BLaER1 treated with 17β-estradiol and CSF1 and Interleukin-3, amounts not matched to agents 10 nM and 100 nM (cell line): ENCODE measurements around the gene CYB5RL.

Source experiments
- H3K27ac ChIP-seq, 11 experiments: shearing (Covaris generic); formaldehyde crosslinking; 2 replicates each; pipeline ENCODE4 v1.8.1; 2022
- H3K27me3 ChIP-seq, 11 experiments: shearing (Covaris generic); formaldehyde crosslinking; 2 replicates each; pipeline ENCODE4 v1.8.1; 2022
- H3K36me3 ChIP-seq, 11 experiments: shearing (Covaris generic); formaldehyde crosslinking; 2 replicates each; pipeline ENCODE4 v1.8.1; 2022
- H3K4me1 ChIP-seq, 10 experiments: shearing (Covaris generic); formaldehyde crosslinking; 2 replicates each; pipeline ENCODE4 v1.8.1; 2022
- H3K4me2 ChIP-seq, 11 experiments: shearing (Covaris generic); formaldehyde crosslinking; 2 replicates each; pipeline ENCODE4 v1.8.1; 2022
- H3K4me3 ChIP-seq, 10 experiments: shearing (Covaris generic); formaldehyde crosslinking; 2 replicates each; pipeline ENCODE4 v1.8.1; 2022
- H3K9ac ChIP-seq, 11 experiments: shearing (Covaris generic); formaldehyde crosslinking; 2 replicates each; pipeline ENCODE4 v1.8.1; 2022
- H3K9me3 ChIP-seq, 11 experiments: shearing (Covaris generic); formaldehyde crosslinking; replicated peaks in 1 of 11; 2 replicates each; pipeline ENCODE4 v1.8.1; 2022
- H4K20me1 ChIP-seq, 11 experiments: shearing (Covaris generic); formaldehyde crosslinking; 2 replicates each; pipeline ENCODE4 v1.8.1; 2022
- Cebpa-rat ChIP-seq, 11 experiments: shearing (Covaris generic); IDR thresholded peaks; 2 replicates each; pipeline ENCODE4 v1.8.1; 2022

The CYB5RL gene

GRCh38 chr1:54224233-54224632, 24.4 kb upstream of the CYB5RL start:
- TF ChIP-seq Cebpa-rat (IDR thresholded peaks at IDR 0.05): no peak
- peaks cover 11 to 82% (median 56%) of the 10 kb centered on the region in 11 experiments; a peak in 21 of 22 replicates for H3K36me3 ChIP-seq

GRCh38 chr1:54223441-54224202, 23.8 kb upstream of the CYB5RL start:
- H3K4me1 ChIP-seq: peaks cover 34 to 54% (median 47%) of the 10 kb centered on the region in 10 experiments
- H3K4me3 ChIP-seq: no peak overlapping the region
- H3K36me3 ChIP-seq: peaks cover 14 to 82% (median 62%) of the 10 kb centered on the region in 11 experiments
- peaks cover 0 to 76% (median 37%) of the 10 kb centered on the region in 11 experiments; a peak in 18 of 22 replicates for H4K20me1 ChIP-seq
- no peak overlapping the region; a peak in 1 of 22 replicates for H3K27ac ChIP-seq
- H3K27me3 ChIP-seq: no peaks in the 10 kb centered on the region
- no peak overlapping the region for H3K9ac ChIP-seq
- H3K4me2 ChIP-seq: no peak overlapping the region
- no peak for TF ChIP-seq Cebpa-rat (IDR thresholded peaks at IDR 0.05)
- no peaks in the 10 kb centered on the region for H3K9me3 ChIP-seq

More at GRCh38 chr1:54224233-54224632, 24.4 kb upstream of the CYB5RL start:
- no peaks in the 10 kb centered on the region for H3K27me3 ChIP-seq
- H3K4me3 ChIP-seq: no peak overlapping the region
- H3K9me3 ChIP-seq: no peaks in the 10 kb centered on the region
- no peak overlapping the region for H3K4me2 ChIP-seq
- no peak overlapping the region for H3K9ac ChIP-seq
- H3K4me1 ChIP-seq: peaks cover 36 to 54% (median 47%) of the 10 kb centered on the region in 10 experiments
- H4K20me1 ChIP-seq: peaks cover 0 to 76% (median 33%) of the 10 kb centered on the region in 11 experiments; a peak in 18 of 22 replicates
- no peak overlapping the region for H3K27ac ChIP-seq

- Histone ChIP-seq H3K36me3 (peaks cover 17 to 85% (median 67%) of the 10 kb centered on the region in 11 experiments), H3K4me1 (peaks cover 29 to 49% (median 38%) of the 10 kb centered on the region in 10 experiments), H3K9me3 (no peaks in the 10 kb centered on the region), H3K4me3 (no peak overlapping the region), H3K27me3 (no peaks in the 10 kb centered on the region), H3K27ac (no peak overlapping the region), H4K20me1 (peaks cover 0 to 77% (median 45%) of the 10 kb centered on the region in 11 experiments; a peak in 18 of 22 replicates), H3K9ac (no peak overlapping the region), H3K4me2 (no peak overlapping the region)
- no peak for TF ChIP-seq Cebpa-rat (IDR thresholded peaks at IDR 0.05)
Measured at GRCh38 chr1:54222711-54223110, 22.9 kb upstream of the CYB5RL start.

DNA sequence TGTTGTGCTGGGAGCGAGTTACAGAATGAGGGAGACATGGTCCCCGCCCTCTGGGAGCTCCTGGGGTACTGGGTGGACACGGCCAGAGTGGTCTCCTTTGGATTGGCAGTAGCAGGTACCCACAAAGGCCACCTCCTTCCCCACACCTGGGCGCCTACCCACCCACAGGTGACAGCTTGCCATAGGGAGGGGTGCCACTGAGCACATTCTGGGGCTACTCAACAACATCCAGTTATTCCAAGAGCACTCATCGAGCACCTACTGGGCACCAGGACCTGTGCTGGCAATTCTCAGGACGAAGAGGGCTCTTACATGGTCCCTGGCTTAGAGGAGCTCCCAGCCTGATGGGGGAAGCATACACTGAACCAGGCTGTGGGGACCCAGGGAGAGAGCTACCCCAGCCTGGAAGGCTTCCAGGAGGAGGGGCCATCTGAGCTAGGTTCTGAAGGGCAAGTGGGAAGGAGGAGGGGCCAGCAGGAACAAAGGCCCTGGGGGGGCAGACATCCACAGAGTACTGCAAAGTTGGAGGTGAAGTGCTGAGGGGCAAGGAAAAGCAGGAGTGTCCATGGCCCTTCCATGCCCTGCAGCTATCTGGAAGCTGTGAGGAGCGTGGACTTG, 22.1 kb upstream of the CYB5RL start:
- Histone ChIP-seq H3K4me2 (no peak overlapping the region), H3K9me3 (no peaks in the 10 kb centered on the region), H3K9ac (no peak overlapping the region), H3K27ac (no peak overlapping the region), H3K4me1 (peaks cover 24 to 41% (median 31%) of the 10 kb centered on the region in 10 experiments), H4K20me1 (peaks cover 0 to 76% (median 52%) of the 10 kb centered on the region in 11 experiments; a peak in 17 of 22 replicates), H3K27me3 (no peaks in the 10 kb centered on the region), H3K36me3 (peaks cover 24 to 93% (median 74%) of the 10 kb centered on the region in 11 experiments), H3K4me3 (no peak overlapping the region)
- no peak for TF ChIP-seq Cebpa-rat (IDR thresholded peaks at IDR 0.05)

- Histone ChIP-seq H4K20me1 (peaks cover 0 to 82% (median 57%) of the 10 kb centered on the region in 11 experiments; a peak in 17 of 22 replicates), H3K36me3 (peaks cover 31 to 100% (median 81%) of the 10 kb centered on the region in 11 experiments), H3K9ac (no peak overlapping the region), H3K4me2 (peak overlapping the region in 10 of 11 experiments; percentile 27 to 69 (median 53); a peak in 17 of 22 replicates), H3K27ac (peak overlapping the region in 6 of 11 experiments; percentile 12 to 60 (median 40); a peak in 3 of 22 replicates), H3K9me3 (no peaks in the 10 kb centered on the region), H3K4me1 (peaks cover 24 to 35% (median 30%) of the 10 kb centered on the region in 10 experiments), H3K27me3 (no peaks in the 10 kb centered on the region), H3K4me3 (no peak overlapping the region)
- no peak for TF ChIP-seq Cebpa-rat (IDR thresholded peaks at IDR 0.05)
Measured at GRCh38 chr1:54221113-54221834, 21.4 kb upstream of the CYB5RL start.

DNA sequence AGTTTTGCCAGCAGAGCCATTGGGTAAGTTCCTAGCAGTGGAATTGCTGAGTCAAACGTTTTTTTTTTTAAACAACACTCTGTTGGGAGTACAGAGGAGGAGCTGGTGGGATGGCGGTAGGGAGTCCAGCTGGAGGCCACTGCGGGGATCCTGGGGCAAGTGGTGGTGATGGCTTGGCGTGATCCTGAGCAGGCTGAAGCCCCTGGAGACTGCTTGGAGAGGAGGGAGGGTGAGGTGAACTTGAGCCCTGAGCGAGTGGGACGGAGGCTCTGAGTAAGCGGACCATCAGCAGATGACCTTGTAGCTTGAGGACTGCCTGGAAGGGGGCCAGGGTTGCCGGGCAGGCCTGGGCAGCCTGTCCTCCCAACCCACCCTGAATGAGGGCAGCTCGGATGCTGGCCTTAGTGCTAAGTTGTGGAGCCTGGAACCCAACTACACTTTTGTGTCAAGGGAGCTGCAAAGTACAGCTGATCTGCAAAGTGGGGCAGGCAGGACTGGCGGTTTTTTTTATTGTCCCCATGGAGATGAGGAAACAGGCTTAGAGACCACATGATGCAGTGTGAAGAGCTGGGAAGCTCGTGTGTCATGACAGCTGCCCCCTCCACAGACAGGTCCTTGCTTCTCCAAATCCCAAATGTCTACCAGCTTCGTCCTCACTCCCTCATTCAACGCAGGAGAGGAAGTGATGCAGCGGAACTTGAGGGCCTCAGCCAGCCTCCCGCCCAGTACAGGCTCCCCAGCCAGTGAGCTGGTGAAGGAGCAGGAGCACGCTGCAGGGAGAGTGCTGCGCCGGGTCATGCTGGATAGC, 20.4 kb upstream of the CYB5RL start:
- H3K4me3 ChIP-seq: no peak overlapping the region
- TF ChIP-seq Cebpa-rat (IDR thresholded peaks at IDR 0.05): no peak
- H4K20me1 ChIP-seq: peaks cover 0 to 86% (median 64%) of the 10 kb centered on the region in 11 experiments; a peak in 17 of 22 replicates
- peaks cover 24 to 34% (median 30%) of the 10 kb centered on the region in 10 experiments for H3K4me1 ChIP-seq
- no peaks in the 10 kb centered on the region for H3K9me3 ChIP-seq
- H3K27ac ChIP-seq: peak overlapping the region in 9 of 11 experiments; percentile 26 to 60 (median 38); a peak in 17 of 22 replicates
- H3K27me3 ChIP-seq: no peaks in the 10 kb centered on the region
- H3K36me3 ChIP-seq: peaks cover 42 to 100% (median 82%) of the 10 kb centered on the region in 11 experiments
- peak overlapping the region; percentile 27 to 69 (median 51) for H3K4me2 ChIP-seq
- H3K9ac ChIP-seq: peak overlapping the region in 4 of 11 experiments; percentile 15 to 53 (median 20); a peak in 6 of 22 replicates

GRCh38 chr1:54219688-54220003, 19.8 kb upstream of the CYB5RL start:
- TF ChIP-seq Cebpa-rat (IDR thresholded peaks at IDR 0.05): no peak
- Histone ChIP-seq H3K27me3 (no peaks in the 10 kb centered on the region), H3K9ac (peak overlapping the region in 4 of 11 experiments; percentile 20 to 53 (median 29); a peak in 4 of 22 replicates), H3K4me3 (no peak overlapping the region), H3K9me3 (no peaks in the 10 kb centered on the region), H3K27ac (peak overlapping the region in 7 of 11 experiments; percentile 28 to 60 (median 47); a peak in 10 of 22 replicates), H3K4me2 (peak overlapping the region; percentile 27 to 69 (median 51)), H3K36me3 (peaks cover 48 to 100% (median 88%) of the 10 kb centered on the region in 11 experiments), H4K20me1 (peaks cover 0 to 91% (median 67%) of the 10 kb centered on the region in 11 experiments; a peak in 17 of 22 replicates), H3K4me1 (peaks cover 24 to 34% (median 30%) of the 10 kb centered on the region in 10 experiments)
